ENCODE measurements around the gene YIPF2.
A peak's percentile ranks its signal among the peaks of the same experiment; 100 is the strongest.

The YIPF2 gene

GRCh38 chr19:10936661-10937084 is 8.2 kb upstream of the YIPF2 start:
- DNase-seq = peak; percentile 92

GRCh38 chr19:10935371-10936059 is 7.1 kb upstream of the YIPF2 start:
- DNase-seq = no peak

GRCh38 chr19:10929402-10929794 is 959 bp upstream of the YIPF2 start:
- DNase-seq = no peak

GRCh38 chr19:10927730-10928562 is 493 bp downstream of the YIPF2 start:
- DNase-seq = no peak

- no peak for DNase-seq
Measured at GRCh38 chr19:10924597-10924996, 3.8 kb downstream of the YIPF2 start.

GRCh38 chr19:10923260-10924112 is 5.0 kb downstream of the YIPF2 start:
- no peak for DNase-seq

- DNase-seq = no peak
Measured at GRCh38 chr19:10922638-10923014, 5.8 kb downstream of the YIPF2 start.

GRCh38 chr19:10921910-10922637 is 6.4 kb downstream of the YIPF2 start:
- no peak for DNase-seq

GRCh38 chr19:10921199-10921909 is 7.1 kb downstream of the YIPF2 start:
- no peak for DNase-seq

- no peak for DNase-seq
Measured at GRCh38 chr19:10920781-10921180, 7.7 kb downstream of the YIPF2 start.

GRCh38 chr19:10920288-10920655 is 8.2 kb downstream of the YIPF2 start:
- no peak for DNase-seq

- no peak for DNase-seq
Measured at GRCh38 chr19:10919352-10920287, 8.8 kb downstream of the YIPF2 start.

GRCh38 chr19:10918359-10918758 is 10.1 kb downstream of the YIPF2 start:
- no peak for DNase-seq

- no peak for DNase-seq
Measured at GRCh38 chr19:10916602-10917001, 11.8 kb downstream of the YIPF2 start.

GRCh38 chr19:10915130-10916091 is 13.0 kb downstream of the YIPF2 start:
- DNase-seq = no peak

GRCh38 chr19:10913716-10914340 is 14.6 kb downstream of the YIPF2 start:
- no peak for DNase-seq

- no peak for DNase-seq
Measured at GRCh38 chr19:10912619-10913018, 15.8 kb downstream of the YIPF2 start.

- no peak for DNase-seq
Measured at GRCh38 chr19:10911579-10912363, 16.7 kb downstream of the YIPF2 start.

Data from eye (tissue), 1 donor.